ENCODE data around the gene KBTBD4. TPM values are rescaled to one million over a fixed set of nuclear protein-coding genes. Genes with fewer than 3 reads are reported as not detected.
A peak's percentile ranks its signal among the peaks of the same experiment; 100 is the strongest.

KBTBD4 gene
- total RNA-seq, 1 donor from 2014 or later = 38.2 TPM

- peak; percentile 49 for DNase-seq
Observed at GRCh38 chr11:47524291-47524874, 54.4 kb downstream of the KBTBD4 start.

GRCh38 chr11:47523490-47524225 is 55.1 kb downstream of the KBTBD4 start:
- DNase-seq = peak; percentile 36

Small RNA genes within 50 kb of the gene (small RNA-seq; reads per million reads assigned to genes)
- gene RN7SL652P (not detected), gene RNU5E-10P (0.26 reads per million)

Other genes with a start within 250 kb of the KBTBD4 start
- not detected for gene MYBPC3, start 226.3 kb downstream of the KBTBD4 start, total RNA-seq
- 0.78 TPM for gene SPI1, start 200.4 kb downstream of the KBTBD4 start, total RNA-seq
- 8.9 TPM for gene SLC39A13, start 170.4 kb downstream of the KBTBD4 start, total RNA-seq
- gene PSMC3, start 152.5 kb downstream of the KBTBD4 start, total RNA-seq = 69.1 TPM
- not detected for gene RAPSN, start 129.8 kb downstream of the KBTBD4 start, total RNA-seq
- gene CELF1, start 25.8 kb downstream of the KBTBD4 start, total RNA-seq = 246 TPM
- gene PTPMT1, start 13.4 kb downstream of the KBTBD4 start, total RNA-seq = 25.3 TPM
- gene NDUFS3, start 104 bp upstream of the KBTBD4 start, total RNA-seq = 47.1 TPM
- 0.16 TPM for gene FAM180B, start 7.7 kb upstream of the KBTBD4 start, total RNA-seq
- 16.7 TPM for gene C1QTNF4, start 15.4 kb upstream of the KBTBD4 start, total RNA-seq
- gene MTCH2, start 63.6 kb upstream of the KBTBD4 start, total RNA-seq = 89.2 TPM
- 0.78 TPM for gene AGBL2, start 136.4 kb upstream of the KBTBD4 start, total RNA-seq
- gene FNBP4, start 188.4 kb upstream of the KBTBD4 start, total RNA-seq = 89.1 TPM